Testis (tissue), 3 donors: Measurements from ENCODE around the gene CCDC70. TPM values are rescaled to one million over a fixed set of nuclear protein-coding genes. Genes with fewer than 3 reads are reported as not detected.

ENCODE experiments used
- DNase-seq: peaks from one replicate; pipeline ENCODE4 v3.0.0-alpha.2; 2019
- H3K27ac ChIP-seq, 2 donors: fragments of 200-600 bp; sonication (generic); one replicate each; pipeline ENCODE4 v1.5.1; 2019
- H3K27me3 ChIP-seq: fragments of 200-600 bp; sonication (generic); one replicate; pipeline ENCODE4 v1.5.1; 2019
- H3K36me3 ChIP-seq: fragments of 200-600 bp; sonication (generic); one replicate; pipeline ENCODE4 v1.5.1; 2017; ENCODE audit warnings: low read depth; ENCODE audit errors: missing control alignments
- H3K4me1 ChIP-seq: fragments of 200-600 bp; sonication (generic); one replicate; pipeline ENCODE4 v1.5.1; 2019
- H3K4me3 ChIP-seq, 2 donors: fragments of 200-600 bp; sonication (generic); one replicate each; pipeline ENCODE4 v1.5.1; 2017 to 2019
- H3K9me3 ChIP-seq: fragments of 200-600 bp; sonication (generic); one replicate; pipeline ENCODE4 v1.5.1; 2017
- CTCF ChIP-seq, 3 experiments: fragments of 450-650 bp in 2 of 3; fragments of 200-600 bp in 1 of 3; sonication (generic) in 1 of 3; IDR thresholded peaks; one replicate each; pipeline ENCODE4 v1.5.1; 2016 to 2019; ENCODE audit warnings: antibody characterized with exemption in 3 of 3, mild to moderate bottlenecking in 2 of 3, moderate library complexity in 1 of 3
- POLR2A ChIP-seq: fragments of 450-650 bp; IDR thresholded peaks from one replicate; pipeline ENCODE4 v1.6.1; 2017; ENCODE audit warnings: antibody characterized with exemption, mild to moderate bottlenecking, moderate library complexity
- WGBS, 2 donors: methylation state at CpG; one replicate each; pipeline ENCODE4 v1.1.5; 2018; 5-methylcytosine and 5-hydroxymethylcytosine counted together
- intact Hi-C: fragments of 100-400 bp; cut with DNase I; formaldehyde crosslinking; loops from one replicate; pipeline ENCODE4 v1.15.1; 2023; ENCODE audit warnings: low total_unique reads
- polyA plus RNA-seq: library from polyadenylated mRNA; stranded (reverse); fragments of 350-450 nt; fragmentation: Illumina TruSeq; extraction: RNeasy Lipid Tissue Mini Kit (QIAGEN cat#74804); gene quantifications from one replicate; pipeline ENCODE4 v1.2.3, GENCODE V29; 2014; ENCODE audit warnings: low read depth, low replicate concordance; ENCODE audit not compliant: insufficient read depth
- total RNA-seq, 2 donors: library from RNA; depleted of rRNA; stranded (reverse); fragments of >200 nt; gene quantifications; one replicate each; pipeline ENCODE4 v1.2.3, GENCODE V29; 2016

Gene CCDC70
- total and polyA plus RNA-seq, 3 donors from 2014 or later = 35.7 to 175 (median 82.2) TPM

- WGBS, 2 donors = 85 to 88% methylated on average over 10 of the region's 10 CpGs
- TF ChIP-seq POLR2A (no peak), CTCF (IDR thresholded peaks at IDR 0.05) (no peak)
- DNase-seq = no peak
- intact Hi-C loops = no loop called here
- no peaks in the 10 kb centered on the region for H3K9me3 ChIP-seq
- H3K36me3 ChIP-seq = no peaks in the 10 kb centered on the region
- H3K27me3 ChIP-seq = no peaks in the 10 kb centered on the region
- peaks cover 4% of the 10 kb centered on the region for H3K4me1 ChIP-seq
- no peak overlapping the region for H3K4me3 ChIP-seq
- H3K27ac ChIP-seq = no peak overlapping the region
Observed at GRCh38 chr13:51833980-51834379, 27.8 kb upstream of the CCDC70 start.

- H3K27ac ChIP-seq = no peak overlapping the region
- H3K36me3 ChIP-seq = no peaks in the 10 kb centered on the region
- H3K4me3 ChIP-seq = no peak overlapping the region
- intact Hi-C loops = no loop called here
- TF ChIP-seq CTCF (IDR thresholded peaks at IDR 0.05) = no peak
- H3K27me3 ChIP-seq = no peaks in the 10 kb centered on the region
- no peaks in the 10 kb centered on the region for H3K4me1 ChIP-seq
- no peaks in the 10 kb centered on the region for H3K9me3 ChIP-seq
- 45 to 69% methylated on average over 7 of the region's 7 CpGs for WGBS, 2 donors
- DNase-seq = no peak
Observed at GRCh38 chr13:51834581-51835171, 27.1 kb upstream of the CCDC70 start.

GRCh38 chr13:51837016-51837415 lies 24.8 kb upstream of the CCDC70 start:
- WGBS, 2 donors = 87% methylated on average over 3 of the region's 3 CpGs
- intact Hi-C loops = no loop called here

GRCh38 chr13:51838240-51838846 lies 23.4 kb upstream of the CCDC70 start:
- Histone ChIP-seq H3K4me3 (no peak overlapping the region), H3K27me3 (no peaks in the 10 kb centered on the region), H3K4me1 (no peaks in the 10 kb centered on the region), H3K9me3 (no peaks in the 10 kb centered on the region), H3K27ac (no peak overlapping the region), H3K36me3 (no peaks in the 10 kb centered on the region)
- TF ChIP-seq POLR2A = no peak
- TF ChIP-seq CTCF (IDR thresholded peaks at IDR 0.05) = no peak
- DNase-seq = no peak
- intact Hi-C loops = no loop called here
- 91 to 93% methylated on average over 8 of the region's 8 CpGs for WGBS, 2 donors

More at GRCh38 chr13:51837016-51837415, 24.8 kb upstream of the CCDC70 start:
- no peaks in the 10 kb centered on the region for H3K27me3 ChIP-seq
- H3K4me3 ChIP-seq = no peak overlapping the region
- TF ChIP-seq POLR2A = no peak
- TF ChIP-seq CTCF (IDR thresholded peaks at IDR 0.05) = no peak
- no peaks in the 10 kb centered on the region for H3K4me1 ChIP-seq
- H3K9me3 ChIP-seq = no peaks in the 10 kb centered on the region
- H3K36me3 ChIP-seq = no peaks in the 10 kb centered on the region
- no peak overlapping the region for H3K27ac ChIP-seq
- DNase-seq = no peak
